Activated gamma-delta T cell treated with Interleukin-2 at 50 U/mL for 16 hours (primary cell): Measurements from ENCODE around the gene HSD3B1.
"Not testable (repeated sequence)": the region's sequence is repeated elsewhere in the genome, so short reads cannot be mapped to it uniquely, and the experiment has no call there.

Experiments
- DNase-seq: peaks from one replicate; pipeline ENCODE4 v3.0.0-alpha.2; 2020

HSD3B1 gene

GRCh38 chr1:119492763-119493162 is 14.2 kb upstream of the HSD3B1 start:
- DNase-seq, result no peak

GRCh38 chr1:119504831-119505230 is 2.2 kb upstream of the HSD3B1 start:
- no peak for DNase-seq

- DNase-seq, result no peak
These were observed 3.0 kb downstream of the HSD3B1 start for GRCh38 chr1:119510046-119510445.

- DNase-seq, result no peak
These were observed 8.2 kb downstream of the HSD3B1 start for GRCh38 chr1:119515221-119515620.

- no peak for DNase-seq
These were observed 9.2 kb downstream of the HSD3B1 start for GRCh38 chr1:119516247-119516646.

GRCh38 chr1:119516680-119517079 is 9.7 kb downstream of the HSD3B1 start:
- no peak for DNase-seq

GRCh38 chr1:119517667-119518066 is 10.7 kb downstream of the HSD3B1 start:
- not testable (repeated sequence) for DNase-seq

GRCh38 chr1:119531606-119532323 is 24.8 kb downstream of the HSD3B1 start:
- DNase-seq, result no peak

GRCh38 chr1:119532324-119532910 is 25.4 kb downstream of the HSD3B1 start:
- no peak for DNase-seq

- DNase-seq, result no peak
These were observed 28.4 kb downstream of the HSD3B1 start for GRCh38 chr1:119535381-119535780.

GRCh38 chr1:119537966-119538365 is 31.0 kb downstream of the HSD3B1 start:
- no peak for DNase-seq

GRCh38 chr1:119539636-119540035 is 32.6 kb downstream of the HSD3B1 start:
- no peak for DNase-seq

GRCh38 chr1:119541389-119541788 is 34.4 kb downstream of the HSD3B1 start:
- DNase-seq, result no peak

GRCh38 chr1:119542492-119542946 is 35.5 kb downstream of the HSD3B1 start:
- no peak for DNase-seq

GRCh38 chr1:119544165-119544762 is 37.3 kb downstream of the HSD3B1 start:
- DNase-seq, result no peak

GRCh38 chr1:119546641-119547040 is 39.6 kb downstream of the HSD3B1 start:
- DNase-seq, result no peak

- DNase-seq, result no peak
These were observed 40.3 kb downstream of the HSD3B1 start for GRCh38 chr1:119547306-119547705.

- no peak for DNase-seq
These were observed 40.8 kb downstream of the HSD3B1 start for GRCh38 chr1:119547805-119548204.

GRCh38 chr1:119549719-119550132 is 42.7 kb downstream of the HSD3B1 start:
- DNase-seq, result no peak

- no peak for DNase-seq
These were observed 43.4 kb downstream of the HSD3B1 start for GRCh38 chr1:119550381-119550780.

- no peak for DNase-seq
These were observed 44.2 kb downstream of the HSD3B1 start for GRCh38 chr1:119551218-119551617.

- not testable (repeated sequence) for DNase-seq
These were observed 45.6 kb downstream of the HSD3B1 start for GRCh38 chr1:119552656-119553055.

- not testable (repeated sequence) for DNase-seq
These were observed 46.5 kb downstream of the HSD3B1 start for GRCh38 chr1:119553302-119554071.
